Fibroblast of the conjunctiva (primary cell): Measurements from ENCODE around the gene TMEM30B.
A peak's percentile ranks its signal among the peaks of the same experiment; 100 is the strongest.

Experiments used
- DNase-seq: peaks from one replicate; pipeline ENCODE4 v3.0.0-alpha.2; 2010; ENCODE audit warnings: low read depth

TMEM30B gene

GRCh38 chr14:61298824-61299223 is 17.7 kb upstream of the TMEM30B start:
- no peak for DNase-seq

- DNase-seq = no peak
Observed at GRCh38 chr14:61297581-61297980, 16.4 kb upstream of the TMEM30B start.

DNA sequence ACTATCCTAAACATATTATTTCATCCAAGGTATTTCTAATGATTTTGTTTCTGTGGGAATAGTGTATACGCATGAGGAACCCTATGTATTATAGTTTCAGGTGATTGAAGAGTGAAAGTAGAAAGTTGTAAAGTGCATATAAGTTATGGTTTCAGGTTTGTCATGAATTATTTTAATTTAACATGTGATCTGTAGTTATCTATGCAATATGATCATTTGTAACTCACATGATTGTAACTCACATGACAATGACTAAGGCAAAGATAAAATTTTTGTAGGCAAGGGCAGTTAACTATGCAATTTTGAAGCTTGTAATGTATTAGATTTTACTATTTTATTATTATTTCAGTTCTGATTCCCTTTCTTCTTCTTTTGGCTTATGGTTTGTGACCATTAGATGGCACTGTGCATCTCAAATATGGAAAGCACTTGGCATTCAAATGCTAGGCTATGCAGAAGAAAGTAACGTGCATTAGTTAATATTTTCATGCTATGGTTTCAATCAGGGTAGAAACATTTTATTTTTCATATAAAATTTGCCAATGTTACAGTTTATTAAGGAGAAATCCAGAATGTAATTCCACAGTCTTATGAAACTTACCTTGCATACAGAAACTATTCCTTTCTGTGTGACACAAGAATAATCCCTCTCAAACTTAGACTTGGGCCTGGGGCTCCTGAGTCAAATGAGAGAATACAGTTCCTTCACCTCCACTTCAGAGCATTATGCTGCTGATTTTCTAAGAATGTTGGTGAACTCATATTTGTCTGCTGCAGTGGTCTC is 15.8 kb upstream of the TMEM30B start:
- peak; percentile 31 for DNase-seq

- DNase-seq = no peak
Observed at GRCh38 chr14:61296151-61296550, 15.0 kb upstream of the TMEM30B start.

GRCh38 chr14:61290701-61291100 is 9.6 kb upstream of the TMEM30B start:
- no peak for DNase-seq

GRCh38 chr14:61288720-61289119 is 7.6 kb upstream of the TMEM30B start:
- no peak for DNase-seq

DNA sequence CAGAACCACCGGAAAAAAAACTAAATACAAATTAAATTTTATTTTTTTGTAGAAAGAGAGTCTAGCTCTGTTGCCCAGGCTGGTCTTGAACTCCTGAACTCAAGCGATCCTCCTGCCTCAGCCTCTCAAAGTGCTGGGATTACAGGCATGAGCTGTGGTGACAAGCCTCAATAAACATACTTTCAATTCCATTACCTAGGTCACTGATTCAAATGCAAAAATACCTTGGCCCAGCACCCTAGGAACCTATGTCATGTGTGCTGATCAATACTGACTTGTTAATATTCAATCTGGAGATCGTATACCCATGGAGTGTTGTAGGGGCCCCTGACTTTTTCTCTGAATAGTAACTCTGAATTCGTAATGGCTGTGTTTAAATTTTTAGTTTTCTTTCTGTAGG is 7.1 kb upstream of the TMEM30B start:
- DNase-seq = no peak

DNA sequence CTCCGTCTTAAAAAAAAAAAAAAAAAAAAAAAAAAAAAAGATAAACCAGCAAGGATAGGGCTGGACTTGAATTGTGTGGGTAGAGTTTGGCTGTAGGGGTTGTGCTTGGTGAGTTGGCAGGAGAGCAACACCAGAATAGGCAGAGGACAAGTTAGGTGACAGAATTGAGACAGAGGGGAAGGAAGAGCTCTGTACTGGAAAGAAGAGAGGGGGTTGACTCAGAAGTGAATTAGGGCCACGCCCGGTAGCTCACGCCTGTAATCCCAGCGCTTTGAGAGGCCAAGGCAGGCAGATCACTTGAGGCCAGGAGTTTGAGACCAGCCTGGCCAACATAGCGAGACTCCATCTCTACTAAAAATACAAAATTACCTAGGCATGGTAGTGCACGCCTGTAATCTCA is 6.1 kb upstream of the TMEM30B start:
- DNase-seq = no peak

- DNase-seq = no peak
Observed at GRCh38 chr14:61285364-61285763, 4.2 kb upstream of the TMEM30B start.

DNA sequence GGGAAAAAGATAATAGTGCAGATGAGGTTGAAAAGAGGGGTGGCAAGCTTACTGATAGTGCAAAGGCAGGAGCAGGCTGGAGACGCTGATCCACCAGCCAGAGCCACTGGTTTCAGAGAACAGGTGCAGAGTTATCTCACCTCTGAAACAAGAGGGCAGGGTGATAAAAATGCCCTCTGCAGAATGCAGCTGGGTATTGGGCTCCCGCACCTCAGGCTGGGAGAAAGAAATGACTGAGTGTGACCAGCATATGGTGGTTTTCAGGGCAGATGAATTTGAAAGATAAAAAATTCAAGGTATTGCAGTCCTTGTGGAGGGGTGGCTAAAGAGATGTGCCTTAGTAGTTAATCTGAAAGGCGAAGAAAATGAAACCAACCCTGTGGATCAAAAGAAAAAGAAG is 2.9 kb upstream of the TMEM30B start:
- DNase-seq = no peak

DNA sequence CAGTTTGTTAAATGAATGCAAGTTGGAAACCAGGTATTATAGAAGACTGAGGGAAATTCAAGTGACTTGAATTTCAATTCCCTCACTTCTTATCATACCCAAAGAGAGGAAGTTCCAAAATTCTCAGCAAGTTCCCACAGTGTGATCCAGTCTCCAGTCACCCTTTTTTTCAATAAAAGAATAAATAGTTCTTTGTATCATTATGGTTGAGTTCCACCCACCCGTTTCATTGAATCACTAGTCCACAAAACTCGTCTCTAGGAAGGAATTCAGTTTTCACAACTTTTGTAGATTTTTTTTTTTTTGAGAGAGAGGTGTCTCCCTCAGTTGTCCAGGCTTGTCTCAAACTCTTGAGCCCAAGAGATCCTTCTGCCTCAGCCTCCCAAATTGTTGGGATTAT is 1.6 kb upstream of the TMEM30B start:
- DNase-seq = no peak

DNA sequence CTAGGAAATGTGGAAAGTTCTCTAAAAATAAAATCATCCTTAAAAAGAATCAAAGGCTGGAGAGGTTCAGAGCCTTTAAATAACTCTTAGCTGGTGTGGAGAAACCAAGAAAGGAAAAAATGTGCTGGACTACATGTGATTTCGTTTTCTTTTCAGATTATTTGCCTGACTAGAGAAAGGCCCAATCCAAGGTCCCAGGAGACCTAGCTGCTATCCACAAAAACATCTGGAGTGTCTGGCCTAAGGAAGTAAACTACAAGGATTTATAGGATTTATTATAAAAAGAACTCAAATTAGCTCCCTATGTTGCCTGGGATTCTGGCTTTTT is 774 bp upstream of the TMEM30B start:
- DNase-seq = no peak

GRCh38 chr14:61280526-61281185 is 482 bp downstream of the TMEM30B start:
- DNase-seq = no peak

GRCh38 chr14:61280092-61280525 is 1.0 kb downstream of the TMEM30B start:
- no peak for DNase-seq

DNA sequence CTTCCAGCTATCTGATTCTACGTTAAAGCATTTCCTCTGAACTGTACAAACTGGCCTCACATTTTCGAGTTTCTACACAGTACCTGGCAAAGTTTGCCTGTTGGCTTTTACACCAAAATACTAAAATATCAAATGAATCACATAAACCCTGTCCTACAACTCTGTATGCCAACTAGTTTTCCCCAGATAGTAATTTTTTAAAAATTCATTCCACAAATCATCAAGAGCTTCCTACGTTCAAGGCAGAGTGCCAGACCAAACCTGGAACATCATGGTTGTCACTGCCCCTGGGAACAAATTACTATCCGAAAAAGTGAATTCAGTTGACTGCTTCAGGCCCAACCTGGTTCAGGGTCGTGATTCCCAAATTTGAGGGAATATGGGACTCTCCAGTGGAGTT is 2.1 kb downstream of the TMEM30B start:
- no peak for DNase-seq

GRCh38 chr14:61277784-61278183 is 3.4 kb downstream of the TMEM30B start:
- DNase-seq = no peak

GRCh38 chr14:61277232-61277631 is 3.9 kb downstream of the TMEM30B start:
- no peak for DNase-seq

- DNase-seq = no peak
Observed at GRCh38 chr14:61271552-61271951, 9.6 kb downstream of the TMEM30B start.

GRCh38 chr14:61270714-61271113 is 10.4 kb downstream of the TMEM30B start:
- no peak for DNase-seq

DNA sequence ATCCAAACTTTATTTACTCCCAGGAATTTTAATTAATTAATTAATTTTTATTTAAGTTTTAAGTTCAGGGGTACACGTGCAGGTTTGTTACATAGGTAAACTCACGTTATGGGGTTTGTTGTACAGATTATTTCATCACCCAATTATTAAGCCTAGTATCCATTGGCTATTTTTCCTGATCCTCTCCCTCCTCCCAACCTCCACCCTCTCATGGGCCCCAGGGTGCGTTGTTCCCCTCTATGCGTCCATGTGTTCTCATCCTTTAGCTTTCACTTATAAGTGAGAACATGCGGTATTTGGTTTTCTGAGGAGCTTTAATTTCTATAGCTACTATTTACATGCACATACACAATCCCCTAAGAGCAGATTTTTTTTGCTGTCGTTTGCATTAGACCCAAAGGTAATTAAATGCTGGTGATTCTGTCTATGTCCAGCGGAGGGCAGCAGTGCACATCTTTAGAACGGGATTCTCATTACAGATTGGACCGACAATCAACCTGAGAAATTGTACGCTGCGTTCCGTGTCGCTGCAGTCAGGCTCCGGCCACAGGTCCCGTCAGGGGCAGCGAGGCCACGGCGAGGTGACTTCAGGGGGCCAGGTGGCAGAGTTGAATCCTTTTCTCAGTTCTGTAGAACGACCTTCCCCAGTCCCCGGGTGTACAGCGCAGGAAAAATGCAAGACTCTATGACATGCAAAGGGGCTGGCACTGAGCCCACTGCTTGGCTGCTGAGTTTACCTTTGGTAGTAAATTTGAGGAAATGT is 11.6 kb downstream of the TMEM30B start:
- DNase-seq = no peak

DNA sequence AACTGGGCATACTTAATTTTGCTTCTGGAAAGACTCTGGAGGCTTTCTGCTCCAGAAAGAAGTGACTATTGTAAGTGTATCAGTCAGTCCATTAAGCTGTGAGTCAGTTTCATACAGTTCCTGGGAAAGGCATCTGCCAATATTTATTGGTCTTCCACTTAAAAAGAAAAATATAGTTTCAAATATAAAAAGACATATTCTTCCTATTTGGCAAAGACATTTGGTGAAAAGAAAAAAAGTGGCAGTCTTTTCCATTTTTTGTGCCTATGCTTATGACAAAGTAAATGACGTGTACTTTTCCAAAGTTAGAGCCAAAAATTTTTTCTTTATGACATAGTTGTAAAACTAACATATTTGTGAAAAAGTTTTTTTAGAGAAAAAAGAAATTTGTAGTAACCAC is 12.3 kb downstream of the TMEM30B start:
- no peak for DNase-seq

DNA sequence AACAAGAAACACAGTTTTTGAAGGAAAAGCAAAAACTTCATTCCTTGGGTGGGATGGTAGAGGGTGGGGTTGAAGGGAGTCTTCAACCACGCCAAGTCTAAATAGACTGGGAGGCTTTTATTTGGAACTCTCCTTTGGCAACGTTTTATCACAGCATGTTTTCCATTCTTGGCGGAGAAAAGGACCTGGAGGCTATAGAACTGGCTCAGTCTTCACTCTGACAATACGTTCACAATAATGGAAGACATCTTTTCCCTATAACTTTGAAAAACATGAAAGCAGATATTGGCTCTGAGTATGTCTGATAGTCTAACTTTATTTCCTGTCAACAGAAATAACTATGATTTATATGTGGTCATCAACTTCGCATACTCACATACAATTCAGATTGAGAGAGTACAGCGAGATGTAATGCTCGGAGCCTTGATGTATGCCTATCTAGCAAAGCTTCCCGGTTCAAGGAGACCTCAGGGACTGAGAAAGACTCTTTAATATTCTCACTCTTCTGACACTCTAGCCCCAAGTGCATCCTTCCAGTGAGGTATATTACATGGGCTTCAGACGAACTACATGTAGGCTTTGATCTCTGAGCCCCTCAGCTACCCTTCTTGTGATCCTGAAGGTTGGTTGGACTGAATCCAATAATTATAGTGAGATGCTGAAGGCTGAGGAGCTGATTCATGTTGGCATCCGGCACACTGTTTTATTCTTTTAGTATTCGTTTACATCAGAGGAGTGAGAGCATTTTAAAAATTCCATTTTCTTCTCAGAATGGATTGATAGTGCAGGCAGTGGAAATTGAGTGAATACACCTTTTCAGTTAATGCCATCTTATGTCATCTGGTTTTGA is 14.0 kb downstream of the TMEM30B start:
- no peak for DNase-seq
